Activated CD8-positive, alpha-beta memory T cell treated with anti-CD3 and anti-CD28 coated beads, Interleukin-2, amount 50 U/mL, for 24 hours (primary cell): ENCODE data around the gene SERPINB6.
"Not testable (repeated sequence)": the region's sequence is repeated elsewhere in the genome, so short reads cannot be mapped to it uniquely, and the experiment has no call there.

Experiments used
- DNase-seq: peaks from one replicate; pipeline ENCODE4 v3.0.0-alpha.2; 2020; ENCODE audit errors: extremely low read depth

The SERPINB6 gene

GRCh38 chr6:2915150-2915549 lies 56.2 kb downstream of the SERPINB6 start:
- DNase-seq = no peak

- DNase-seq = no peak
These were observed 57.1 kb downstream of the SERPINB6 start for GRCh38 chr6:2914318-2914660.

- DNase-seq = no peak
These were observed 57.6 kb downstream of the SERPINB6 start for GRCh38 chr6:2913621-2914317.

GRCh38 chr6:2911171-2911570 lies 60.2 kb downstream of the SERPINB6 start:
- DNase-seq = no peak

GRCh38 chr6:2909718-2910117 lies 61.6 kb downstream of the SERPINB6 start:
- DNase-seq = no peak

GRCh38 chr6:2909051-2909606 lies 62.2 kb downstream of the SERPINB6 start:
- not testable (repeated sequence) for DNase-seq

DNA sequence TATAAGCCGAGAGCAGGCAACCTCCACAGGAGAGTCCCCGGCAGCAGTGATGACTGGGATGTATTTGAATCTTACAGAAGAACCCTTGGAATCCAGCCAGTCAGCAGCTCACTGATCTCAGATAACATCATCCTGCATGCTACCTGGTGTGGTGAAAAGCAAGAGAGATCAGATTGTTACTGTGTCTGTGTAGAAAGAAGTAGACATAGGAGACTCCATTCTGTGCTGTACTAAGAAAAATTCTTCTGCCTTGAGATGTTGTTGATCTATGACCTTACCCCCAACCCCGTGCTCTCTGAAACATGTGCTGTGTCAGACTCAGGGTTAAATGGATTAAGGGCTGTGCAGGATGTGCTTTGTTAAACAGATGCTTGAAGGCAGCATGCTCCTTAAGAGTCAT lies 62.9 kb downstream of the SERPINB6 start:
- DNase-seq = not testable (repeated sequence)

- not testable (repeated sequence) for DNase-seq
These were observed 67.8 kb downstream of the SERPINB6 start for GRCh38 chr6:2903411-2904185.

GRCh38 chr6:2901645-2902502 lies 69.5 kb downstream of the SERPINB6 start:
- not testable (repeated sequence) for DNase-seq

DNA sequence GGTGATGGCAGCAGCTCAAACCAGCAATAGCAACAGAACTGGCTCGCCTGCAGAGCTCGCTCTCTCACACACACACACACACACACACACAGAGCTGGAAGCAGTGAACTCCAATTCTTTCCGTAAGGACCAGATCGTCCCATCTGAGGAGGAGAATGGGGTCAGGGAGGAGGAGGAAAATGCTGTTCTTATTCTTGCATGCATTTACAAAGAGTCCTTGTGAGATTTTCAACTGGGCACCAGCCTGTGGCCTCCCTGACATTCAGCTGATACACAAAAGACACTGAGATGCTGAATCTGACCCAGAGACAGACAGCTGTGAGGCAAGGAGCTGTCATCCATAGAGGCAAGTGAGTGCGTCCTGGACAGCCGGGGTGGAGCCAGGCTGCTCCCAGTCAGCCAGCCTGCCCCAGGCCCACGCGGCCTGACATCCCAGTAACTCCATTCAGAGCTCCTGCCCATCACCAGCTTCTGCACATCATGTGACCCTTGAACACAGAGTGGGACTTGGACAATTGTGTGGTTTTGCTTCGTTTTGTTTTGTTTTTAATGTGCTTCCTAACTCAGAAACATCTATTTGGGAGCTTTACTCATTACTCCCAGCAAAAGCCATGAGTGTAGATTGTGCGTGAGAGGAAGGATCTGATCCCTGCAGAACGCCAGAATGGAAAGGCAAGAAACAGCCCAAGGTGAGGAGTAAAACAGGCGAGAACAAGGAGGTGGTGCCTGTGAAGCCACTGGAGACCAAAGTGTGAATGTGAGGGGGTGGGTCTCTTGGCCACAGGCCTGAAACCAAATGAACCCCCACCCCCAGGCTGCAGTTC lies 70.3 kb downstream of the SERPINB6 start:
- no peak for DNase-seq

GRCh38 chr6:2900221-2900807 lies 71.1 kb downstream of the SERPINB6 start:
- DNase-seq = no peak

DNA sequence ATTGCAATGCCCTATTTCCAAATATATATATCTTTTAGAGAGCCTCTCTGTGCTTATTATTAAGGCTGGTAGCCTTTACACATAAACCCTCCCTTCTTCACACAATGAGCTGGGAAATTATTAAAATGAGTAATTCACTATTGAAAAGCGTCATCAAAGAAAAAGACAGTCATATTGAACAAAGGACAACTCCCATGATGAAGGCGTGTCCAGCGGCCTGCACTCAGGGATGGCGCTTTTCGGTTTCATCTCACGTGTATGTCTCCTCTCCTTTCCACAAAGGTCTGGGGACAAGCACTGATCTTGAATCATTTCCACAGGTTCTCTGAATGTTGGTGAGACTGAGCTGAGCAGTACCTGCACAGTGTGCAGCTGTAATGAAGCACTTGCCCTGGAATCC lies 71.8 kb downstream of the SERPINB6 start:
- DNase-seq = no peak
